Measurements from ENCODE around the gene CINP. TPM values are rescaled to one million over a fixed set of nuclear protein-coding genes. Genes with fewer than 3 reads are reported as not detected.

The CINP gene
- total RNA-seq, 1 donor from 2014 or later, result 43.5 TPM

DNA sequence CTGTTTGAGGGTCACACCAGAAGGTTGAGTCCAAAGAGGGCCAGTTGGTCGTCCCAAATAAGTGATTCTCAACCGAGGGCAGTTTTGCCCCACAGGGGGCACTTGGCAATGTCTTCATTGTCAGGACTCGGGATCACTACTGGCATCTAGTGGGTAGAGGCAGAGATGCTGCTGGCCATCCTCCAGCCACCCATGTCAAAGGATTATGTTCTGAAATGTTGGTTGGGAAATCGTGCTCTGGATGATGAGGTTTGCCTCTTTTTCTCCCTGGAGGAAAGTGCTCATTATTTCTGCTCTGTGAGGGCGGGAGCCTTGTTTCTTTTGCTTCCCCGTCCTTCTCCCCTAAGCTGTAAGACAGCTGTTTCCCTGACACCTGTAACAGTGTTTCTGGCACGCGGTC lies 39.6 kb downstream of the CINP start:
- no peak for DNase-seq (ENCODE audit: low read depth)
- TF ChIP-seq, protein P1, sequence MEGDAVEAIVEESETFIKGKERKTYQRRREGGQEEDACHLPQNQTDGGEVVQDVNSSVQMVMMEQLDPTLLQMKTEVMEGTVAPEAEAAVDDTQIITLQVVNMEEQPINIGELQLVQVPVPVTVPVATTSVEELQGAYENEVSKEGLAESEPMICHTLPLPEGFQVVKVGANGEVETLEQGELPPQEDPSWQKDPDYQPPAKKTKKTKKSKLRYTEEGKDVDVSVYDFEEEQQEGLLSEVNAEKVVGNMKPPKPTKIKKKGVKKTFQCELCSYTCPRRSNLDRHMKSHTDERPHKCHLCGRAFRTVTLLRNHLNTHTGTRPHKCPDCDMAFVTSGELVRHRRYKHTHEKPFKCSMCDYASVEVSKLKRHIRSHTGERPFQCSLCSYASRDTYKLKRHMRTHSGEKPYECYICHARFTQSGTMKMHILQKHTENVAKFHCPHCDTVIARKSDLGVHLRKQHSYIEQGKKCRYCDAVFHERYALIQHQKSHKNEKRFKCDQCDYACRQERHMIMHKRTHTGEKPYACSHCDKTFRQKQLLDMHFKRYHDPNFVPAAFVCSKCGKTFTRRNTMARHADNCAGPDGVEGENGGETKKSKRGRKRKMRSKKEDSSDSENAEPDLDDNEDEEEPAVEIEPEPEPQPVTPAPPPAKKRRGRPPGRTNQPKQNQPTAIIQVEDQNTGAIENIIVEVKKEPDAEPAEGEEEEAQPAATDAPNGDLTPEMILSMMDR (conservative IDR thresholded peaks at IDR 0.05; ENCODE audit: low read depth, low read length), result peak; percentile 78
- no peak overlapping the region for H3K4me3 ChIP-seq (ENCODE audit: low read depth, low read length)

DNA sequence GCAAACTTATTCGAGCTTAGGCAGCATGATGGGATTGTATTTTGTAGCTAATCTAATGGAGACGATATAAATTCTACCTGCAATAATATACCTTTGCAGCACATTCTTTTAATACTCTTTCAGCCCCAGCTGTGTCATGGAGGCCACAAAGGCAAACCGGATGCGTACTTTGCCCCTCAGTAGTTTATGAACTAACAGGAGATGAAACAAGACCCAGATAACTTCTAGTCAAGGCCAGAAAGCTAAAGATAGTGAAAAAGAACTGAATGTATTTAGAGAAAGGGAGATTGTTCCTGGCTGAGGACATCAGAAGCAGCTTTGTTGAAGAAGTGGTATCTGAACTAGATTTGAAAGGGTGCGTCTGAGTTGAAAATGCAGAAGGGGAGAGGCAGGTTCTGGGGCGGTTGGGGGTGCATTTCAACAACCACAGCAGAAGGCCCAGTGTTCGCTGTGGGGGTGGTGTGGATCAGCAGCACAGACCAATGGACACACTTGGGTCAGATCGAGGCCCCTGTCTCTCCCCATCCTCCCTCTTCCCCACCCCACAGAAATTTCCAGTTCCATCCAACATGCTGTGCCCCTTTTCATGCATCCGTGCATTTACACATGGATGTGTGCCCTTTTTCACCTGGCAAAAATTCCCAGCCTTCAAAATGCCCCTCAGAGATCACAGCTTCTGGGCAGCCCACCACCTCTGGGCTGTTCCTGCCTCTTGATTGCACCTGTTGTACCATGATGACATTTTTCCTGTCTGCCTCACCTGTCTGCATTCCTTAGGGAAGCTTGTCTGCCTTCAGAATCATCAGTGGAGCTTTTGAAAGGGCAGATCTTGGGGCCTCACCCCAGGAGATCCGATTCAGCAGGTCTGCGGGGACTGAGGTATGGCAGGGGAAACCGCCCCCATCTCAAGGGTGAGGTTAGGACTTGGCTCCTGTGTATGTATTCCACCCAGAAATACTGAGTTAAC lies 41.0 kb downstream of the CINP start:
- H3K4me3 ChIP-seq (ENCODE audit: low read depth, low read length), result no peak overlapping the region
- TF ChIP-seq, protein P1 (conservative IDR thresholded peaks at IDR 0.05; ENCODE audit: low read depth, low read length), result no peak
- no peak for DNase-seq (ENCODE audit: low read depth)

DNA sequence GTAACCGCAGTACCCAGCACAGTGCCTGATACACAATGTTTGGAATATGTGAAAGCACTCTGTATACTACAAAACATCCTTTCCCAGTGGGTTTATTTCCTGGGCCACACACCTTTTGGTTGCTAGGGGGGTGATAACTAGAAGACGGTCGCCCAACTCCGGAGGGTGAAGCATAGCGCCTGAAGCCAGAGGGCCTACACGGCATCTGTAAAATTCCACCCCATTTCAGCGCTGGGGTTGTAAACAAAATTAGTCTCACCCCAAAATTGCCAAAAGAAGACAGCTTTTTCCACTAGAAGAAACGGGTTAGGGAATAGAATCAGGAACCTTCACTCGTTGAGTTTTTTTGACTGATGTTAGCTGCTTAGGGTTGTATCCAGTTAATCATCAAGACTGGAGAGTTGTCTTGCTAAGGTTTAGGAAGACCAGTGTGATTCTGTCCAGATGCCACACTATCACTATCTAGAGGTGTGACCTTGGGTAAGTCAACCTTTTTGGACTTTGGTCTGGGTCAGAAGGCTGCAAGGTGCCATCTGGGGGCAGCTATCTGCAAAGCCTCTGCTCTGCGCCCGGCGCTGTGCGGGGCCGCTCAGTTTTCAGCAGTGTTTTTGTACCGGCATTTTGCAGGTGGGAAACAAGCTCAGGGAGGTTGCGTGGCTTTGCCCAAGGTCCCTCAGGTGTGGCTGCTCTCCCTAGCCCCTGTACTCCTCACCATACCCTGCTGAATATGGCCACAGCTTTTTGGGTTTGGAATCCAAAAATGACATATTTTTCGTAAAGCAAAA lies 41.8 kb downstream of the CINP start:
- TF ChIP-seq, protein P1 (conservative IDR thresholded peaks at IDR 0.05; ENCODE audit: low read depth, low read length), result no peak
- no peak for DNase-seq (ENCODE audit: low read depth)
- H3K4me3 ChIP-seq (ENCODE audit: low read depth, low read length), result peak overlapping the region; percentile 69

DNA sequence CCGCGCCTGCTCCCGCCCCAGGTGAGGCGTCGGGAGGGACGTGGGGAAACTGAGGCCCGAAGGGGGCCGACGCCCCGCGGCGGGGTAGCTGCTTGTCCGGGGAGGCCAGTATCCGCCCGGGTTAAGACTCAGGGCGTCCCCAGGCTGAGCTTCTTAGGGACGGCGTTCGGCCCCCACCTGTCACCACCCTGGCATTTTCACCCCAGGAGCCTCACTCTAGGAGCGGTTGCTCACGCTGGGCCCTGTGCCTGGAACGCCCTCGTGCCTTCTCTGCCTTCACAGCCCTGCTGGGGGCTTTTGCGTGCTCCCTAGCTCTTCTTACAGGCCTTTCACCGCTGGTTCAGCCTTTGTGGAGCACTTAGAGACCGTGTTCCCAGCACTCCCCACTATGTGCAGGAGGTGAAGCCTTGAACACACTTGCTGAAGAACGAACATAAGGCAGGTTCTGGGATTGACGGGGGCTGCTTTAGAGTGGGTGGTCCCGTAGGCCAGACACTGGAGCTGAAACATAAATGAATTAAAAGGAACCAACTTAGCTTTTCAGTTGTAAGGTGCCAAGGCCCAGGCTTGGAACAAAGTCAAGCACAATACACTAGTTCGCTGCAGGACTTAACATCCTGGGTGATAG lies 42.5 kb downstream of the CINP start:
- TF ChIP-seq, protein P1 (conservative IDR thresholded peaks at IDR 0.05; ENCODE audit: low read depth, low read length), result no peak
- DNase-seq (ENCODE audit: low read depth), result no peak
- H3K4me3 ChIP-seq (ENCODE audit: low read depth, low read length), result peak overlapping the region; percentile 69

DNA sequence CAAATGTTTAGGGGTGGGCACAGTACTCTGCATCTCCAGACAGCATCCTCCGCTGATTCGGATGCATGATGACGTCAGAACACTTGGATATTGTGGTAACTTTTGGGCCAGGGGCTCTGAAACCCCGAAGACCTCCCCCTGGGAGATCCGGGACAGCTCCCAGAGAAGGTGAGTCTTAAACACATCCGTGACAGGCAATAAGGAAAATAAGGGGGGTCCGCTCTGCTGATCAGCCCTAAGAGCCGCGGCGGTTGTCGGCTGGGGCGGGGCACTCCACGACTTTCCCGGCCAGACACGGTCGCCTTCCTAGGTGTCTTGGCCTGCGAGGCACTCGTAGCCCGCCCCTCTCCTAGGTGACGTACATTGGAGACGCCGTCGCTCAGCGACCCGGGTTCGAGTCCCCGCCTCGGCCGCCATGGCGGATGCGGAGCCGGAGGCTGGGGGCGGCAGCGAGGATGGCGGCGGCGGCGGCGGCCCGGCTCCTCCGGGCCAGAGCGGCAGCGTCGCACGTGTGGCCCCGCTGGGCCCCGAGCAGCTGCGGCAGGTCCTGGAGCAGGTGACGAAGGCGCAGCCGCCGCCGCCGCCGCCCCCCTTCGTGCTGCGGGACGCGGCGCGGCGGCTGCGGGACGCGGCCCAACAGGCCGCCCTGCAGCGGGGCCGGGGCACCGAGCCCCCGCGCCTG lies 43.2 kb downstream of the CINP start, which contains the start of gene ZNF839:
ZNF839 (plus strand) TSS at position 396 of the 682 bp plus-strand sequence; CDS start at position 416, 20 bp downstream.
- H3K4me3 ChIP-seq (ENCODE audit: low read depth, low read length), result peak within 1 kb of the TSS; percentile 69
- TF ChIP-seq, protein P1 (conservative IDR thresholded peaks at IDR 0.05; ENCODE audit: low read depth, low read length), result no peak
- no peak for DNase-seq (ENCODE audit: low read depth)

DNA sequence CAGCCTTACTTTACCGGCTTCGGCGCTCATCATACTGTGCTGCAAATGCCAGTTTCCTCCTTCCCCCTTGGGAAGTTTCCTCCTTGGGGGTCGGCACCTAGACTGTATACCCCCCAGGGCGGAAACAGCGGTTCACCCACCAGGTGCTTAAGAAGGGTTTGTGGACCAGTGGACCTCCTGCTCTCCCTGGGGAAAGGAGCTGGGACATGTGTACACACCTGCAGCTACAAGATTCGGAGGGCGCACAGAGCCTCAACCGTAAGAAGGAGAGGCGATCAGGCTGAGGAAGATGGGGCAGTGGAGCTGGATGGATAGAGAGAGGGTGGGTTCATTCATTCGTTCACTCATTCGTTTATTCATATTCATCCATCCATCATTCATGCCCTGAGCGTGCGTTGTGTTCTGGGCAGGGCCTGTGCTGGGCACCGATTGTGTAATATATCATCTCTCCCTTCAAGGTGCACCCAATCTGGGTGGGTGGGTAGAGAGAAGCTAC lies 43.9 kb downstream of the CINP start:
- H3K4me3 ChIP-seq (ENCODE audit: low read depth, low read length), result peak overlapping the region; percentile 69
- DNase-seq (ENCODE audit: low read depth), result no peak
- TF ChIP-seq, protein P1 (conservative IDR thresholded peaks at IDR 0.05; ENCODE audit: low read depth, low read length), result no peak

Data from epithelial cell of proximal tubule (primary cell).